ENCODE results near the gene XPOT.
"Not testable (repeated sequence)": the region's sequence is repeated elsewhere in the genome, so short reads cannot be mapped to it uniquely, and the experiment has no call there.

XPOT gene

GRCh38 chr12:64403707-64404469, at the start of gene XPOT:
Gene XPOT, plus strand, starts transcription at chr12:64404392. Its CDS starts 5,644 bp downstream, at chr12:64410036.
- DNase-seq = peak; percentile 75

- DNase-seq = not testable (repeated sequence)
Observed at GRCh38 chr12:64356209-64356608, 48.0 kb upstream of the XPOT start.

- not testable (repeated sequence) for DNase-seq
Observed at GRCh38 chr12:64361173-64361572, 43.0 kb upstream of the XPOT start.

- DNase-seq = no peak
Observed at GRCh38 chr12:64362721-64363305, 41.4 kb upstream of the XPOT start.

GRCh38 chr12:64383675-64384074, 20.5 kb upstream of the XPOT start:
- no peak for DNase-seq

- no peak for DNase-seq
Observed at GRCh38 chr12:64385019-64385418, 19.2 kb upstream of the XPOT start.

GRCh38 chr12:64385468-64385867, 18.7 kb upstream of the XPOT start:
- DNase-seq = no peak

GRCh38 chr12:64387197-64387816, 16.9 kb upstream of the XPOT start:
- DNase-seq = no peak

- DNase-seq = peak; percentile 96
Observed at GRCh38 chr12:64389154-64389553, 15.0 kb upstream of the XPOT start.

GRCh38 chr12:64390275-64390851, 13.8 kb upstream of the XPOT start, which contains the start of gene C12orf56:
Gene C12orf56, minus strand, starts transcription at chr12:64390758. Its CDS starts 193 bp downstream, at chr12:64390565.
- no peak for DNase-seq

GRCh38 chr12:64392221-64392620, 12.0 kb upstream of the XPOT start:
- DNase-seq = no peak

- no peak for DNase-seq
Observed at GRCh38 chr12:64395739-64396138, 8.5 kb upstream of the XPOT start.

GRCh38 chr12:64400041-64400440, 4.2 kb upstream of the XPOT start:
- no peak for DNase-seq

- DNase-seq = no peak
Observed at GRCh38 chr12:64402181-64402580, 2.0 kb upstream of the XPOT start.

GRCh38 chr12:64404470-64405256, 471 bp downstream of the XPOT start:
- no peak for DNase-seq

GRCh38 chr12:64407342-64408223, 3.4 kb downstream of the XPOT start:
- no peak for DNase-seq

GRCh38 chr12:64411427-64411826, 7.2 kb downstream of the XPOT start:
- DNase-seq = no peak

- no peak for DNase-seq
Observed at GRCh38 chr12:64412459-64412858, 8.3 kb downstream of the XPOT start.

- DNase-seq = no peak
Observed at GRCh38 chr12:64413884-64414283, 9.7 kb downstream of the XPOT start.

- no peak for DNase-seq
Observed at GRCh38 chr12:64418209-64418608, 14.0 kb downstream of the XPOT start.

GRCh38 chr12:64419696-64420095, 15.5 kb downstream of the XPOT start:
- DNase-seq = no peak

GRCh38 chr12:64427988-64428387, 23.8 kb downstream of the XPOT start:
- no peak for DNase-seq

Data from NCI-H187 treated with DMSO at 0.1 percent for 48 hours (cell line).